Mesothelial cell of epicardium (in vitro differentiated cells): ENCODE measurements around the gene P2RY13. TPM values are rescaled to one million over a fixed set of nuclear protein-coding genes. Genes with fewer than 3 reads are reported as not detected.

ENCODE experiments used
- DNase-seq, 2 experiments: peaks; one replicate each; pipeline ENCODE4 v3.0.0; 2021; ENCODE audit warnings: low spot score in 2 of 2; ENCODE audit not compliant: unreplicated experiment in 2 of 2
- H3K27ac Mint-ChIP-seq: 2 replicates; pipeline ENCODE4 v1.8.0; 2021; ENCODE audit warnings: mixed read lengths
- H3K27me3 Mint-ChIP-seq: 2 replicates; pipeline ENCODE4 v1.8.0; 2021; ENCODE audit warnings: low read depth, mixed read lengths
- H3K36me3 Mint-ChIP-seq: 2 replicates; pipeline ENCODE4 v1.8.0; 2021; ENCODE audit warnings: mixed read lengths
- H3K4me1 Mint-ChIP-seq: 2 replicates; pipeline ENCODE4 v1.8.0; 2021; ENCODE audit warnings: mixed read lengths
- H3K4me3 Mint-ChIP-seq: 2 replicates; pipeline ENCODE4 v1.8.0; 2021; ENCODE audit warnings: mild to moderate bottlenecking, moderate library complexity, mixed read lengths
- H3K9me3 Mint-ChIP-seq: 2 replicates; pipeline ENCODE4 v1.8.0; 2021; ENCODE audit warnings: mixed read lengths
- total RNA-seq: library from RNA; stranded (reverse); gene quantifications from 3 replicates; pipeline ENCODE4 v1.2.1, GENCODE V29; 2021
- TF ChIP-seq, protein P1 (sequence below): fragments of 200-600 bp; sonication (generic); IDR thresholded peaks from one replicate; pipeline ENCODE4 v1.5.0; 2021; ENCODE audit warnings: antibody characterized with exemption; ENCODE audit not compliant: unreplicated experiment

P2RY13 gene
- total RNA-seq, 1 donor from 2014 or later = not detected

DNA sequence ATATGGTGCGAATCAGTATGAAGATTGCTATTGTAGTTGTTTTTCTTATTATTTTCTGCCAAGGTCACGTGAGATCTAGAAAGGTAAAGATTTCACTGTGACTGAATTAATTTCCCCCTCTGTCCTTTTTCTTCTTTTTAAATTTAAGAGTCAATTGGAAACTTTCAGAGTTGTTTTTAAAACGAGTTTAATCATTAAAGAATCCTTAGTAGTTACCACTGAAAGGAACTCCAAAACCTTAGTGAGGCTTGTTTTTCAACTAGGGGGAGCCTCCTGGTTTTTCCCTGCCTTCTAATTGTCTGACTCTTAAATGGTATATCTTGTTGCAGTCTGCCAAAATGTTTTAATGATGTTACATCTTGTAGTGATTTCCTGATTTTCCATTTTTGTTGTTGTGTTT lies 37.6 kb upstream of the P2RY13 start:
- Mint-ChIP-seq H3K27me3 (no peaks in the 10 kb centered on the region), H3K4me1 (peaks cover 12% of the 10 kb centered on the region), H3K4me3 (no peak overlapping the region), H3K9me3 (no peaks in the 10 kb centered on the region), H3K27ac (no peak overlapping the region), H3K36me3 (peaks cover 8% of the 10 kb centered on the region)
- TF ChIP-seq, protein P1, sequence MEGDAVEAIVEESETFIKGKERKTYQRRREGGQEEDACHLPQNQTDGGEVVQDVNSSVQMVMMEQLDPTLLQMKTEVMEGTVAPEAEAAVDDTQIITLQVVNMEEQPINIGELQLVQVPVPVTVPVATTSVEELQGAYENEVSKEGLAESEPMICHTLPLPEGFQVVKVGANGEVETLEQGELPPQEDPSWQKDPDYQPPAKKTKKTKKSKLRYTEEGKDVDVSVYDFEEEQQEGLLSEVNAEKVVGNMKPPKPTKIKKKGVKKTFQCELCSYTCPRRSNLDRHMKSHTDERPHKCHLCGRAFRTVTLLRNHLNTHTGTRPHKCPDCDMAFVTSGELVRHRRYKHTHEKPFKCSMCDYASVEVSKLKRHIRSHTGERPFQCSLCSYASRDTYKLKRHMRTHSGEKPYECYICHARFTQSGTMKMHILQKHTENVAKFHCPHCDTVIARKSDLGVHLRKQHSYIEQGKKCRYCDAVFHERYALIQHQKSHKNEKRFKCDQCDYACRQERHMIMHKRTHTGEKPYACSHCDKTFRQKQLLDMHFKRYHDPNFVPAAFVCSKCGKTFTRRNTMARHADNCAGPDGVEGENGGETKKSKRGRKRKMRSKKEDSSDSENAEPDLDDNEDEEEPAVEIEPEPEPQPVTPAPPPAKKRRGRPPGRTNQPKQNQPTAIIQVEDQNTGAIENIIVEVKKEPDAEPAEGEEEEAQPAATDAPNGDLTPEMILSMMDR = no peak
- DNase-seq = no peak

DNA sequence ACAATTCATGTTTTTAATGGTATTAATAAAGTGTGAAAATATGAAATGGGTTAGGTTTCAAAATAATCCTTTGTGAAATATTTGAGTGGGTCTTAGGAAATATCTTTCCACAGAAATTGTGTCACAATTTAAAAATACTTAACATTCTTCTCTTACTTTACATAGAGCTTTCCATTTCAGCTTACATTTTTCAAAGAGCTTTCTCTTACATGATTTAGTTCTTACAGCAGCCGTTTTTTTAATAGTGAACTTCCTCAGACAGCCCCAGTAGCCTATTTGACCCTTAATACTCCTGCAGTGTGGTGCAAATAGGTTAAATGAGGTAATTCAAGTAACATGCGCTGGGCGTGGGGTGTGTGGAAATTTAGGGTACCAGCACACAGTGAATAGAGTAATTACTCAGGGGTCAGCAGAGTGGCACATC lies 33.4 kb upstream of the P2RY13 start:
- Mint-ChIP-seq H3K4me1 (peaks cover 12% of the 10 kb centered on the region), H3K27ac (peak overlapping the region; percentile 31), H3K9me3 (no peaks in the 10 kb centered on the region), H3K36me3 (peaks cover 5% of the 10 kb centered on the region), H3K4me3 (no peak overlapping the region), H3K27me3 (no peaks in the 10 kb centered on the region)
- TF ChIP-seq, protein P1 = no peak
- no peak for DNase-seq

DNA sequence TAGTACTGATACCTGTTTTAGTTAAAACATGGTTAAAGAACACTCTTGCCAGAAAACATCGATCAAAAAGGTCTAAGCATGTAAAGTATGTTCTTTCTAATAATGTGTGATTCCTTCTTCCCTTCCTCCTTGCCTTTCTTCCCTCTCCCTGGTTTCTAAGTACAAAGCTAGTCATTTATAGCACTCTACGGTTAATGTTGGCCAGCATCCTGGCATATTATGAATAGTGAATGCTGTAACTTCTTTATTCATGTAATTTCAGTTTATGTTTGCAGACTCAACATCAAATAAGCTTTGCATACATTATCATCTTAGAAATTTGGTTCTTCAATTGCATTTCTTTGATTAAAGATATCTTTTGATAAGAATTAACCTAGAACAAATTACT lies 28.1 kb upstream of the P2RY13 start:
- Mint-ChIP-seq H3K9me3 (no peaks in the 10 kb centered on the region), H3K4me1 (peaks cover 4% of the 10 kb centered on the region), H3K4me3 (no peak overlapping the region), H3K36me3 (peaks cover 4% of the 10 kb centered on the region), H3K27ac (no peak overlapping the region), H3K27me3 (no peaks in the 10 kb centered on the region)
- no peak for DNase-seq
- TF ChIP-seq, protein P1 = no peak

DNA sequence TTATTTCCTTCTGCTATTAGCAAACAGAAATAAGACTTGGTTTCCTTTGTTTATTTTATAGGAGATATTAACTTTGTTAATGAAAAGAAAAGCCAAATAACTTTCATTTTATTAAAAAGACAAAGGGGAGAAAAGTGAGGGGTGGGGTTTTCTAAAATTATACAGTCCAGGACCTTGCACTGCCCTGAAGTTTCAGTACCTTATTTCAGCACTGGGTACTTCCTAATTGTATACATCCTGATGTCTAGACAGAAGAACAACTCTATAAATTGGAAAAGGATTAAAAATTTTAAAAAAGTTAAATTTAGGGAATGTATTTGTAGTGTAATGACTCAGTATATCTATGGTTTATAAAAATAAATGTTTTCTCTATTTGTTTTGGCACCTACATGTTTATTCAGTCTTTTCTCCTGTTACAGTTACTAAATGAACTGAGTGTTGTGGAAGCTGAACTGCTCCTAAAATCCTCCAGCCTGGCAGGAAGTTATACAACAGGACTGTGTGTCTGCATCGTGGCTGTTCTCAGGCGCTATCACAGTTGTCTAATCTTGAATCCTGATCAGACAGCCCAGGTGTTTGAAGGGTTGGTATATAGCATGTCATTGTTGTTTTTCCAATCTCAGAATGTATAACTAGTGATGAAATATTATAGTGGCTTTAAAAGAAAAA lies 27.6 kb upstream of the P2RY13 start:
- H3K4me1 Mint-ChIP-seq = no peaks in the 10 kb centered on the region
- no peaks in the 10 kb centered on the region for H3K9me3 Mint-ChIP-seq
- no peak for DNase-seq
- TF ChIP-seq, protein P1 = no peak
- H3K4me3 Mint-ChIP-seq = no peak overlapping the region
- peaks cover 4% of the 10 kb centered on the region for H3K36me3 Mint-ChIP-seq
- no peak overlapping the region for H3K27ac Mint-ChIP-seq
- no peaks in the 10 kb centered on the region for H3K27me3 Mint-ChIP-seq

DNA sequence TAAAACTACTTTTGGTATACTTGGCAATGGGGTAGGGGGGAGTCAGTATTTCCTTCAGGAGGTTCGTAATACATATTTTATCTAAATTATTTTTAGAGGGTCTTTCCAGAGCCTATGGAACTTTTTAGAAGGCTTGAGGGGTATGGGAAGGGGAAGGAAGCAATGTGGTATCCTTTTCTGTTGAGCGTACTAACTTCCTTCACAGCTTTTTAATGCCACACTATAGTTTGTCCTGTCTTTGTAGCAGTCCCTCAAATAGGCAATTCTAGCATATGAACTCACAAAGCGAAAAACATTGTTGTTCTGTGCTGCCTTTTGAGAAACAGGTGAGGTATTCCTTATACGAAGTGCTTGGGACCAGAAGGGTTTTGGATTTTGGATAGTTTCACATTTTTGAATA lies 22.3 kb upstream of the P2RY13 start:
- DNase-seq = no peak
- Mint-ChIP-seq H3K36me3 (no peaks in the 10 kb centered on the region), H3K4me1 (no peaks in the 10 kb centered on the region), H3K27me3 (no peaks in the 10 kb centered on the region), H3K27ac (no peak overlapping the region), H3K4me3 (no peak overlapping the region), H3K9me3 (no peaks in the 10 kb centered on the region)
- TF ChIP-seq, protein P1 = no peak

DNA sequence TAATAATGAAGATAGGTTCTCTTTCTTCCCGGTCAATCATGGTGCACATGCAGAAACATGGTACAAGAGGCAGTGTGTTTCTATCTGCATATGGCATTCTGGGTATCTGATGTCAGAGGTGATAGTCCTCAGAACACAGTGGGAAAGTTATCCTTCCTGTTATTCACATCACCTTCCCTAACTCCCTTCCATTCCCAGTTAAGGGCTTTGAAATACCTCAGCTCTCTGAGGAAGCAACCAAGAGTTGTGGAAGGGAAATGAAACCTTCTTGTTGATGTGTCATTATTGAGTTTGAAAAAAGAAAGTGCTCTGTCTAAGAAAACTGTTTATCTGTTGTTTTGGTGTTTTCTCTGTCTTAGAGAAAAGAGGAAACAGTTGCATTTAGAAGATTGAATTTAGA lies 21.9 kb upstream of the P2RY13 start:
- DNase-seq = no peak
- H3K4me3 Mint-ChIP-seq = no peak overlapping the region
- H3K27me3 Mint-ChIP-seq = no peaks in the 10 kb centered on the region
- no peaks in the 10 kb centered on the region for H3K4me1 Mint-ChIP-seq
- no peaks in the 10 kb centered on the region for H3K9me3 Mint-ChIP-seq
- TF ChIP-seq, protein P1 = no peak
- no peak overlapping the region for H3K27ac Mint-ChIP-seq
- H3K36me3 Mint-ChIP-seq = no peaks in the 10 kb centered on the region
